ENCODE results near the gene COL19A1. TPM values are rescaled to one million over a fixed set of nuclear protein-coding genes. Genes with fewer than 3 reads are reported as not detected.

The COL19A1 gene
- polyA plus RNA-seq, 1 donor (not counting 4 experiments of a cell fraction or from before 2014, with no cell fraction given), result not detected

GRCh38 chr6:69937402-69938136 lies 71.2 kb downstream of the COL19A1 start:
- Histone ChIP-seq H4K20me1 (ENCODE audit: control insufficient read depth, extremely low read depth, insufficient read depth, low read length) (no peaks in the 10 kb centered on the region), H3K9me3 (ENCODE audit: control insufficient read depth, low read depth, low read length) (no peaks in the 10 kb centered on the region), H3K9ac (ENCODE audit: control insufficient read depth, extremely low read depth, insufficient read depth, low read length) (no peak overlapping the region), H3K4me2 (ENCODE audit: control insufficient read depth, extremely low read depth, insufficient read depth, low read depth, low read length) (no peak overlapping the region), H2AFZ (ENCODE audit: control insufficient read depth, low read length) (no peak overlapping the region), H3K4me3 (ENCODE audit: control insufficient read depth in 2 of 3, extremely low read depth in 1 of 3, insufficient read depth in 2 of 3, low read depth in 1 of 3, low read length in 3 of 3) (no peak overlapping the region), H3K4me1 (ENCODE audit: control insufficient read depth, extremely low read depth, insufficient read depth, low read length) (no peaks in the 10 kb centered on the region), H3K79me2 (ENCODE audit: control insufficient read depth, insufficient read depth, low read length) (no peaks in the 10 kb centered on the region), H3K27ac (ENCODE audit: control insufficient read depth, insufficient read depth, low read length) (no peak overlapping the region), H3K36me3 (ENCODE audit: control insufficient read depth in 2 of 2, extremely low read depth in 1 of 2, insufficient read depth in 2 of 2, low read length in 2 of 2) (no peaks in the 10 kb centered on the region), H3K27me3 (ENCODE audit: control insufficient read depth, extremely low read depth, insufficient read depth, low read length) (no peaks in the 10 kb centered on the region), H3K9me1 (ENCODE audit: control insufficient read depth, extremely low read depth, insufficient read depth, low read length) (no peaks in the 10 kb centered on the region)
- no peak for FAIRE-seq
- no peak for DNase-seq (ENCODE audit: low read depth, low spot score)
- dilution Hi-C loops (cut with MboI; ENCODE audit: extremely low pct_ligation_motif_present, low sequenced_read_pairs), result no loop called here
- TF ChIP-seq CTCF (optimal IDR thresholded peaks at IDR 0.05 in 1 of 3, IDR thresholded peaks at IDR 0.05 in 1 of 3, conservative IDR thresholded peaks at IDR 0.05 in 1 of 3; ENCODE audit: extremely low read depth in 1 of 3, insufficient read depth in 2 of 3, low read length in 3 of 3) (no peak), EZH2 (IDR thresholded peaks at IDR 0.05; ENCODE audit: low read length) (no peak)

GRCh38 chr6:69942485-69942884 lies 76.1 kb downstream of the COL19A1 start:
- Histone ChIP-seq H3K9ac (ENCODE audit: control insufficient read depth, extremely low read depth, insufficient read depth, low read length) (no peak overlapping the region), H3K9me1 (ENCODE audit: control insufficient read depth, extremely low read depth, insufficient read depth, low read length) (no peaks in the 10 kb centered on the region), H3K4me1 (ENCODE audit: control insufficient read depth, extremely low read depth, insufficient read depth, low read length) (no peaks in the 10 kb centered on the region), H3K27ac (ENCODE audit: control insufficient read depth, insufficient read depth, low read length) (no peak overlapping the region), H3K79me2 (ENCODE audit: control insufficient read depth, insufficient read depth, low read length) (no peaks in the 10 kb centered on the region), H3K27me3 (ENCODE audit: control insufficient read depth, extremely low read depth, insufficient read depth, low read length) (no peaks in the 10 kb centered on the region), H3K4me2 (ENCODE audit: control insufficient read depth, extremely low read depth, insufficient read depth, low read depth, low read length) (no peak overlapping the region), H4K20me1 (ENCODE audit: control insufficient read depth, extremely low read depth, insufficient read depth, low read length) (no peaks in the 10 kb centered on the region), H2AFZ (ENCODE audit: control insufficient read depth, low read length) (no peak overlapping the region), H3K36me3 (ENCODE audit: control insufficient read depth in 2 of 2, extremely low read depth in 1 of 2, insufficient read depth in 2 of 2, low read length in 2 of 2) (no peaks in the 10 kb centered on the region), H3K9me3 (ENCODE audit: control insufficient read depth, low read depth, low read length) (no peaks in the 10 kb centered on the region), H3K4me3 (ENCODE audit: control insufficient read depth in 2 of 3, extremely low read depth in 1 of 3, insufficient read depth in 2 of 3, low read depth in 1 of 3, low read length in 3 of 3) (no peak overlapping the region)
- dilution Hi-C loops (cut with MboI; ENCODE audit: extremely low pct_ligation_motif_present, low sequenced_read_pairs), result no loop called here
- TF ChIP-seq CTCF (optimal IDR thresholded peaks at IDR 0.05 in 1 of 3, IDR thresholded peaks at IDR 0.05 in 1 of 3, conservative IDR thresholded peaks at IDR 0.05 in 1 of 3; ENCODE audit: extremely low read depth in 1 of 3, insufficient read depth in 2 of 3, low read length in 3 of 3) (no peak), EZH2 (IDR thresholded peaks at IDR 0.05; ENCODE audit: low read length) (no peak)
- DNase-seq (ENCODE audit: low read depth, low spot score) (no peak), FAIRE-seq (no peak)

Data from keratinocyte (primary cell).